HG02588 (cell line): Measurements from ENCODE around the gene PPME1.

Source experiments
- ATAC-seq: cut with Tn5 transposase; IDR thresholded peaks from one replicate; pipeline ENCODE4 v1.9.1; 2021; ENCODE audit warnings: mild to moderate bottlenecking, moderate library complexity; ENCODE audit not compliant: unreplicated experiment

The PPME1 gene

DNA sequence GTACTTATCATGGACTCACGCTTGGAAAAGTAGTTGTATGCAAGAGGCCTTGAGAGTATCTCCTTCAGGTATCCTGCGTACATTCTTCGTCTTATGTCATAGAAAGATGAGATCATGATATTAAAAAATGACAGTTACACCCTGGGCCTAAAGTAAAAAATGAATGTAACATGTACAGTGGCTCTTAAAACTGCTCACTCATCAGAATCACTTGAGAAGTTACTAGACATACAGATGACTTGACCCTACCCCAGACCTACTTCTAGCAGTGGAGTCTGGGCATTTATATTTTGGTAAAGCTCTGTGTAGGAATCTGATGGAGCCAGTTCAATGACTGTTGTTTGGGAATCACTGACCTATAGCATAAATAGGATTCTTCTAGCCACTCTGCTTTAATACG, 54.5 kb downstream of the PPME1 start:
- ATAC-seq, result no peak

DNA sequence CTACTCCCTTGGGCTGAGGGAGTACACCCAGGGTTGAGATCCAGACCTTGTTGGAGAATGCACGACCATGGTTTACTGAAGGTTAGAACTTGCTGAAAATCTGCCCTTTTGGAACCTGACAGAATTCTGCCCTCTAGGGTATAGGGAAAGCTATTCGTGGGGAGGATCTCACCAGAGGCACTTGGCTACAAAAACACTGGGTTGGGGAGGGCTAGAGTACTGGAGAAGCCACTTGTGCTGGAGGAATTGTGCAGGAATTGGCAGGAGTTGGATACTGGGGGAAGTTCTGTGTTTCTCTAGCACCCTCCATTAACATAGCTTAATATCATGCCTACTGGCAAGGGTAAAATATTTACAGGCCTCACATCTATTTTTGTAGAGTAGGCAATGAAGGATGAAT, 55.8 kb downstream of the PPME1 start:
- ATAC-seq, result no peak

DNA sequence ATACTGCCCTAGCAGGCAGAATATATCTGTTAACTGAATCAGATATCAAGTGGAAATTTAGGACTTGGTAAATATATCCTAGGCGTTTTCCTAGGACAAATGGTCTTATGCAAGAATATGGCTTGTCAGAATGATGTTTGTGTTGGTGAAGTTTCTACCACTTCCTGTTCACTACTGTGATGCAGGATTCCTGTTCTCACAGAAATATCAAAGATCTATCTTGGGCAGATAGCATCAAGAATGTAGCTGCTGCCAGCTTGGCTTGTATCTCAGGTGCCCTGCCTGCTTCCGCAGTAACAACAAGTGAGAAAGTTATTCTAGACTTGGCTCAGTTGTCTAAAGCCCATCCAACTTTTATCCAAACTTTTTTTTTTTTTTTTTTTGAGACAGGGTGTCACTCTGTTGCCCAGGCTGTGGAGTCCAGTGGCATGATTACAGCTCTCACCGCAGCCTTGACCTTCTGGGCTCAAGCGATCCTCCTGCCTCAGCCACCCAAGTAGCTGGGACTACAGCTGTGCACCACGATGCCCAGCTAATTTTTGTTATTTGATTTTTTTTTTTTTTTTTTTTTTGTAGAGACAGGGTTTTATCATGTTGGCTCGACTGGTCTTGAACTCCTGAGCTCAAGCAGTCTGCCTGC, 61.3 kb downstream of the PPME1 start:
- no peak for ATAC-seq

DNA sequence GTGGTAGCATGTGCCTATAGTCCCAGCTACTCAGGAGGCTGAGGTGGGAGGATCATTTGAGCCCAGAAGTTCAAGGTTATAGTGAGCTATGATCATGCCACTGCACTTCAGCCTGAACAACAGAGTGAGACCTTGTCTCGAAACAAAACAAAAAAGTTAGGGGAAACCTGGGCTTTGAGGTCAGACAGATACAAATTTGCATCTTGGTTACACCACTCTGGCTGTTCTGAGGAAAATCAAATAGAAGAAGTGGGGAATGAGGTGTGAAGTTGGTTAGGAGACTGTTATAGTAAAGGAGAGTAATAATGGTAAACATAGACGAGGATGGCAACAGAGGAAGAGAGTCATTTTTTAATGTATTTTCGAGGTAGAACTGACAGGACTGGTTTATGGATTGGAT, 62.6 kb downstream of the PPME1 start:
- no peak for ATAC-seq

DNA sequence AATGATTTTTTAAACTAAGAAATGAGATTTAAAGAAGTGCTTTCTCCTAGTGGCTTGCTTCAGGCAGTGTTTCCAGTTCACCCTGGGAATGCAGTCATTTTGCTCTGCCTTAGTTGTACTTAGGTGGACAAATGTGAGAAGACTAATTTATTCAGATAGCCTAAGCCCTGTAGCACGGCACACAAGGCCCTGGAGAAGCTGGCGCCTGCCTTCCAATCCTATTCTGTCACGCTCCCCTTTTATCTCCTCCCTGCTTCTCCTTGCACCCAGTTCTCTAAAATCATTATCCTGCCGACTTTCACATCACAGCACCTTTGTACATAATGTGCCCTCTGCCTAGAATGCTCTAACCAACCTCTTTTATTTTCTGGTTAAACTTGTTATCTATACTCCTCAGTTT, 64.0 kb downstream of the PPME1 start:
- ATAC-seq, result no peak

DNA sequence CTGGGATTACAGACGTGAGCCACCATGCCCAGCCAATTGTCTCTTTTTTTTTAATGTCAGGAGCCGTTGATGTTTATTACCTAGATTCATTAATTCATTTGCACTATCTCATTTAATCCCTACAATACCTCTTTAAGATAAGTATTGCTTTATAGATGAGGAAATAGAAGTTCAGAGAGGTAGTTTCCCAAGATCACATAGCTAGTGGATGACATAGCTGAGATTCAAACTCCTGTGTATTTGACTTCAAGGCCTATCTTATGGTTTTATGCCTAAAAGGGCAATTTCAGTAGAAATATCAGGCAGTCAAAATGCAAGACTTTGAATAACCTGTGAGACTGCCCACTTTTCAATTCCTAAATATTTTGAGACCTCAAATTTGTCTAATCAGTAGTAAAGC, 66.5 kb downstream of the PPME1 start:
- ATAC-seq, result no peak

DNA sequence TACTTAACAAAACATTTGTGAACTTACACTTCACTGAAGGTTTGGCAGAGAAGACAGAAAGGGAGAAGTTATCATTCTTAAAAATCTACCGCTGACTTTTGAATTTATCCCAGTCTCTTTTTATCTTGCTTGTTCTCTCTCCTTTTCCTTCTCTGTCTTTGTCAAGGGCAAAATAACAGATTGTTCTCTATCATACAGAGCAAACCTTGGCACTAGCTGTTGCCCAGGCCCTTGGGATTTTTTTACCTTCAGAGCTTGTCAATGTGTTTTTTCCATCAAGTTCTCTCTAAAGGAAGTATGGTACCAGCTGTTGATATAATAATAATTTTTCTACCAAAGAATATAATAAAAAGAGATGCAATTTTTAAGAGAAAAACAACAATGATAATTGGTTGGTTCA, 67.2 kb downstream of the PPME1 start:
- no peak for ATAC-seq

DNA sequence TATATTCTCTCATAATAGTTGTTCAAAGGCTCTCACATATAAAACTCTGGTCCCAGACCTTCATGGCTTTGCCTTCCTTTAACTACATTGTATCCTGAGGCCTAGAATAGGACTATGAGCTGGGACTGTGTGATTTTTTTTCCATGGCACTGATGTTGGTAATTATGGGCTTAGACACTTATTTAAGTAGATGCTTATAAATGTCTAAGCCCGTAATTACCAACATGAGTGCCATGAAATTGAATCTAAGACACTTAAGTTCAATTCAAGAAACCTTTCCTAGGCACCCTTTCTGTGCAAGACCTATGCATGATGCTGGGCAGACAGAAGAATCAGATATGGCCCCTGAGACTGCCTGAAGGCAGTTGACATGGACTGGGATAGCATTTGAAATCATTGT, 77.4 kb downstream of the PPME1 start:
- ATAC-seq, result no peak

DNA sequence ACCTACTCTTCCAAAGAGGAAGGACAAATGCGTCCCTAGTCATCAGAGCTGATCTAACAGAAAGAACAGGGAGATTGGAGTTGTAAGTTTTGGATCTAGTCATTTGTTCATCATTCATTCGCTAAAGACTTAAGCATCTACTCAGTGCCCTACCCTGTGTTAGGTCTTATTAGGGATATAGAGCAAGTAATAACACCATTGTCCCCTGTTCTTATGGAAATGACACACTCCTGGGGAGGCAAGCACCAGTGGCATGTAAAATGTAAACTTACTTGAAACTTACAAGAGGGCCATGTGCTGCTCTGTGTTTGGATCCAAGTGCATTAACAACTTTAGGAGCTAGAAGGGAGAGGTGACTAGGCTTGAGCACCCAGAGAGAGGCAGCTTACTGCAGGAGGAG, 78.4 kb downstream of the PPME1 start:
- no peak for ATAC-seq

DNA sequence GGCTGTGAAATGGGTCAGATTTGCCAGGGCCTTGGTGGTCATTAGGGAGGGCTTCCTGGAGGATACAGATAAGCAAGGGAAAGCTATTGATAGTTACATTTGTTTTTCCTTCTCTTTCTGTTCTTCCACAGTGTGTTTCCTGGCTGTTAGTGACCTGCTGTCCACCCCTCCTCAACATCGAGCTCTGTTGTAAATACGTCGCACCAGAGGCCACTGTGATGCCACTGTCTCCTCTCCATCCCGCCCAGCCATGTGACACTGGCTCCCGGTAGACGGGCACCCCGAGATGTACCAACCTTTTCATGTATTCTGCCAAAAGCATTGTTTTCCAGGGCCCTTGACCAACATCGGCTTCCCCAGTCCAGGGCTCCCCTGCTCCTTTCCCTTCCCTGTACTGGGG, 82.3 kb downstream of the PPME1 start:
- no peak for ATAC-seq

DNA sequence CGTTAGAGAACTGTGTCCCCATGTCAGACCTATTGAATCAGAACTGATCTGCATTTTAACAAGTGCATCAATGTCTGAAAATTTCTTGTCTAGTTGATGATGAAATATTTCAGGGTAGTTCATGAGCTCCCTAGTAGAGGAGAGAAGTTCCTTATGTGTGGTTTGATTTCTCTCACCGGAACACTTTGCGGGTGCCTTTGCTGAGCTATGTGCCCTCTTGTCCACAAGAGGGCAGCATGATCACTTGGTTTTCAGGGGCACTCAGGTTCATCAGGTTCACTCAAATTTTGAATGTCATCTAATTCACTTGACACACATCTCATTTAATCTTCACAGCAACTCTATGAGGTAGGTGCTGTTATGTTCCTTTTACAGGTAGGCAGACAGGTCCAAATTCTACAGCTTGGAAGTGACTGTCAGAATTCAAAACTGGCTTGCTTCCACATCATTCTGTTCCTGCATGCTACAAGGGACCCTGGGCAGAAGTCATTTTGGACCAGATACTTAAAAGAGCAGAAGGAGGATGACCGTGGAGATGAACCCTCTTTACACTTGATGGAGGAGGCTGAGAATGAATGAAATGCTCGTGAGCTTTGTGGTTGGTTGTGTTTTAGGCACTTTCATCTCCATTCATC, 84.8 kb downstream of the PPME1 start:
- no peak for ATAC-seq

DNA sequence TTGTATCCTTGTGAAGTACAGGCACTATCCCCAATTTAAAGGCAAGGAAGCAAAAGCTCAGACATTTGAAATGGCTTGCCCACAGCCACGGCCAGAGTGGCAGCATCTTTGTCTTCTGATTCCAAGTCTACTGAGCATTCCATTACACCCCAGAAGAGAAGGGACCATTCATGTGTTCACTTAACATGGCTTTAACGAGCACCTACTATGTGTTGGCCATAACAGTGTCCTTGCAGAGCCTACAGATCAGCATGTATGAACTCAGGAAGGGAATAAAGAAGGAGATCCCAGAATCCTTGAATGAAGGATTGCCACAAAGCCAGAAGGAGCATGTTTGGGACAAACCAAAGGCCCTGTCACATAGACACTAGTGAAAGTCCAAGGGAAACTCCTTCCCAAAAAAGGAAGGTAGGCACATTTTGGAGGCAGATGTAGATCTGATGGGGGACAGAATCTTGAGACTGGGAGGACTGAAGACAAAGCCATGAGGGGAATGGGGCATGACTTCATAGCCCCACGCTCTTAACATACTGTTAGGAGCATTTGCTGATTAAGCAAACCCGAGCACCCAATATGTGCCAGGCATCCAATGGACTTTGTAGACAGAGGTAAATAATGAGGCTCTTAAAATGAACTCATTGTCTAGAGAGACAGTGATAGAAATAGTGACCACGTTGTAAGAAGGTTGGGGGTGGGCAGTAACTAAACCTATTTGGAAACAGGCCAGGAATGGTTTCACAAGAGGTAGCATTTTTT, 85.5 kb downstream of the PPME1 start:
- ATAC-seq, result no peak

DNA sequence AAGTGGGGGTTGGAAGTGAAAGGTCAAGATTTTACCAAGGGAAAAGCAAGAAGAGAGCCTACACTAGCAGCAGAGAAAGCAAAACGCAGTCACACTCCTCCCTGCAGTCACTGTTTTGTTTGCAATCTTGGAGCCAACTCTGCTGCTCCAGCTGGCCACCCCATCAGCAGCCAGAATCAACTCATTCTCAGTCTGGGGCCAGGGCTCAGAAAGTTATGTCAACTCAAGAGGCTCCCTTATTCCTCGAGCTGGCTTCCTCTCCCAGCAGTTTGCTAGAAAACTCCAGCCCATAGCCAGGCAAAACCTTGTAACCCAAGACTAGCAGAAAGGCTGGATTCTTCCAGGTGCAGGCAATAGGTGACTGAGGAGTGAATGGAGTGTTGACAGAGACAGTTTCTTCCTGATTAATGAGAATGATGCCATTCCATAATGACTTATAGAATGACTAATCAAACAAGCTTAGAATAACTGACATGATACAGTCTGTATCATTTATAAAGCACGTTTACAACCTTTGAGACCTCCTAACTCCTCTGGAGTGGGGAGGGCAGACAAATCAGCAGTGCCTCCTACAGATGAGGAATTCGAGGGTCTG, 87.0 kb downstream of the PPME1 start:
- ATAC-seq, result no peak

DNA sequence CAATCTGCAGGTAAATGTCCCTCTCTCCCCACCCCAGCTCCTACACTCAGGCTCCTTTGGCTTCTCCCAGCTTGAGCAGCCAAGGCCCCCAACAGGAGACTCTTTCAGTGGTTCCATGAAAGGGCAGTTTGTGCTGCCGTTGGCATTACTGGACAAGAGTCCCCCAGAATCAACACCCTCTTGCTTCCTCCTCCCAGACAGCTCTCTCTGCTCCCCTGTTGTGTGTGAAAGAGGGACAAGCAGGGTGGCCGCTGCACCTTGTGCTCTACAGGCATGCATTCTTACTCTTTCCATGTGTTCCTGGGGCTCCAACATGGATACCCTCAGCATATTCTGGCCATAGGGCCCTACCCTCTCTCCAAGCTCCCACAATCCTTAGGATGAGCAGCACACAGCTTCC, 91.6 kb downstream of the PPME1 start:
- no peak for ATAC-seq

DNA sequence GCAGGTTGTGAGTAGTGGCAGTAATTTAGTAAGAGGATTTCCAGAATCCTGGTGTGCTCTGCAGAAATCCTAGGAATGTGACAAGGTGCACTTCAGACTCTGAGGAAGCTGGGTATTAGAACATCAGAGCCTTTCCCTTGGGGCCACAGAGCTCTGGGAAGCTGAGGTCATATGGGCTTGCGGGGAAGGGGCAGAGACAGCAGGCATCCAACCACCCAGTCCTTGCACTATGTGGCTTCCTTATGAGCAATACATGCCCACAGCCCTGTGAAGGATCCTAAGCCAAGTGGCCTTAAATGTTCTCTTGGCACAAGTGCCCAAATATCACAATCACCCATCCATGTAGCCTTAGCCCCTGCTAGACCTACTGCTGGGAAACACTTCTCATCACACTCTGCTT, 94.2 kb downstream of the PPME1 start:
- ATAC-seq, result no peak

DNA sequence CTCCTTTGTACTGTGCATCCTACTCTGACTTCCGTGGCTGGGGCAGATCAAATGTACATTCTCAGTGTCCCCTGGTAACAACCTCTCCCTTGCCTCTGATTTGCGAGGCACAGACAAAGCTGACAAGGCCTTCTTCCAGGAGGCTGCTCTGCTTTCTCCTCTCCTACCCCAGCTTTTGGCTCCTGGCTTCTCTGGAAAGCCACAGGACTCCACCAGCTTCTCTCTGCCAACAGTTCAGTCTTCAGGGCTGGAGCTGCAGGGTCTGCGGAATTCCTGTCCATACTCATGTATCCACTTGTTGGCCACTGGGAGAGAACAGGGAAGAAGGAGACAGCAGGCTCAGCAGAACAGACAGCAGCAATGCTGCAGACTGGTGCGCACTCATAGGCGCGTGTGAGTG, 95.9 kb downstream of the PPME1 start:
- ATAC-seq, result no peak

DNA sequence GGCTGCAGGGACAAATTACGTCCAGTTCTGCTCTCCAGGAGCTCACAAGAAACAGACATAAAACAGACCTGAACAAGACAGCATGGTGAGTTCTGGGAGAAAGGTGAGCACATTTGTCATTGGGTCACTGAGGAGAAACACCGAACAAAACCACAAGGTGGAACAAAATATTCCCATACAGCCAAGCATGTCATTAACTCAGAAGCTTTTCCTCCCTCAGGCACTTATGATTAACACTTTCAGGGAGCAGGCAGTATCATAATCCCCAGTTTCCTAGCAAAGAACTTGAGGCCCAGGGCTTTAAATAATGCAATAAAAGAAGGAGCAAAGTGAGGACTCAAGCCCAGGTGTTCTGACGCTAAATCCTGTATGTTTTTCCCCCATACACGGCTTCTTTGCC, 97.4 kb downstream of the PPME1 start:
- ATAC-seq, result no peak

DNA sequence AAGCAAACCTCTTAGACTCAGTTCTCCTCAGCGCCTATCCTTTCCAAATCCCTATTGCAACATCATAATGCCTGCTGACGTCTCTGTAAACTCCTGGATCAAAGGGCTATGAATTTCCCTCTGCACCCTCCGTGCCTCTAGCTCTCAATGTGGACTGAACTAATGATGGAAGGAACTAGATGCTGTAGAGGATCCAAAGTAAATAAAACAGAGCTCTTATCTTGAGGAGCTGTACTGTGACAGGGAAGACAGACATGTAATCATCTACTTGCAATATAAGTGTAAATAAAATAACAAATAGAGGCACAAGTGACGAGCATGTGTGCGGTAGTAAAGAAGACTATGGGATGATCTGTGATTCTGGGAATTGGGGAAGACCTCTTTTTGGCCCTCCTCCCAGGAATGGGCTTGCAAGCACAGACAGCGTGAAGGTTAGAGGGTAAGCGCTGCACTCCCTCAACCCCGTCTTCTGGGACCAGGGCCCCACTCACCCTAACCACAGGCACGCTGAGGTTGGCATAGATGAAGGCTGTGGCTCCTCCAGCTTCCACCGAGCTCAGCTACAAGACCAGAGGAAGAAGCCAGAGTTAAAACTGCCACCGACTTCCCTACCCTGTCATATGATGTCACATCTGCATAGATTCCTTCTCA, 98.2 kb downstream of the PPME1 start:
- no peak for ATAC-seq

DNA sequence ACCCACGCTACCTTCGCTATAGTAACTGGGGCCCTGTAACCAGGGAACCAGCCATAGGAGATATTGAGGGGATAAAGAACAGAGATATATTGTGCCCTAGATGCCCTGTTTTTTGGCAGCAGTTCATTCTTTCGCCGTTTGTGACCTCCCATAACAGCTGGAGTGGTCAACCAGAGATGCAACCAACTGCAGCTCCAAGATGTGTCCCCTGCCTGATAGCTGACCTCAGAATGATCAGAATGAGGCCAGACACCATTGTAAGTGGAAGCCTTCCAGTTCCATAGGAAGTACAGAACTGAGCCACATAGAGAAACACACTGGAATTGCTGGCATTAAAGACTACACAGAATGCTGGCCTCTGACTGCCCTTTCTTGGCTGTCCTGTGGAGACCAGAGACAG, 101.2 kb downstream of the PPME1 start:
- ATAC-seq, result no peak

DNA sequence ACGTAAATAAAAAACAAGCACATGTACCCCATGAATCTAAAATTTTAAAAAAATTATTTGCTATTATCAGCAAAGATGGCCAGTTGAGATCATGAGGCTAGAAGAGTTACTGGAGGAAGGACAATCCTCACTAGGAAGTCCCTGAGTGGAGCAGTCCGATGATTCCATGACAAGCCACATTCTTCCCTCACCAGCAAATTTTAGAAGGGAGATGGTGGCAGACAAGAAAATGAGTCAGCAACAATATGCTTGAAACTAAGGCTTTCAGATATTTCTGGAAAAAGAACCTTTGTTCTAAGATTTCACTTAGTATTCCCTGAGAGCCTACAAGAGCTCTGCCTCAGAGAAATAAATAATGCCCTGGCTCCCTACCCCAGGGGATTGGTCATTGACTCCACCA, 105.5 kb downstream of the PPME1 start:
- ATAC-seq, result no peak

DNA sequence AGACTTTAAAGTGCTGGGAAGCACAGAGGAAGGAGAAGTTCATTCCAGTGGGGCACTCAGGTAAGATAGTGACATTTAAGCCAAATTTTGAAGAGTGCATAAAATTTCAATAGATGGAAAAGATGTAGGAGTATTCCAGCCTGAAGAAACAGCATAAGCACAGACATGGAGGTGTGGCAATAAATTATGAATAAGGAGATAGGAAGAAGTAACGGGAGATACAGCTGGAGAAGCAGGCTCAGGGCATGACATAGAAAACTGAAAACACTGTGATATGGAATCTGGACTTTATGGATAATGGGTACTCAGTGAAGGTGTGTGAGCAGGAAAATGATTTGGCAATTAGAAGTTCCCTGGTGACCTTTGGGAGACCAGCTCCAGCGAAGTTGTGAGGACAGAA, 107.0 kb downstream of the PPME1 start:
- ATAC-seq, result no peak
